ENCODE measurements around the gene SCAPER.

SCAPER gene

DNA sequence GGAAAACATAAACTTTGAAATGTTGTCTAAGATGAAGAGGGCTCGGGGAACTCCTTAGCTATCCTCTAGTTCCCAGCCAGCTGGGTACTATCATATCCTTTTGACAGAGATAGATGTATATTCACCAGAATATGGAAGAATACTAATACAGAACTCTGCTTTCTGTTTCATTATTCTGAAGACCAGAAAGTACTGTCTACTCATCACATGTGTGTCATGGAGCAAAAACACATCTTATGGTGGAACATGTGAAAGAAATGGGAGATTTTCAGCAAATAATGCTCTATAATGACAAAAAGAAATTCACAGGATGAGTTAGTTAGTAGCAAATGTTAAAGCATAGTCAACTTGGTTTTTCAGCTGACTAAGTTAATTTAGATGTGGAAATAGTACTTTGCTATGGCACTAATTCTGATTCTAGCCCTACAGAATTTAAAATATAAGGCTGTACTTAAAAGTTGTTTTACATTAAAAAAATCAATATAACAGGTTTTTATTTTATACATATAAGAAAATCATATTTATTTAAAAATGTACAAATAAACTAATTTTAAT lies 552.0 kb downstream of the SCAPER start:
- TF ChIP-seq, protein P1, sequence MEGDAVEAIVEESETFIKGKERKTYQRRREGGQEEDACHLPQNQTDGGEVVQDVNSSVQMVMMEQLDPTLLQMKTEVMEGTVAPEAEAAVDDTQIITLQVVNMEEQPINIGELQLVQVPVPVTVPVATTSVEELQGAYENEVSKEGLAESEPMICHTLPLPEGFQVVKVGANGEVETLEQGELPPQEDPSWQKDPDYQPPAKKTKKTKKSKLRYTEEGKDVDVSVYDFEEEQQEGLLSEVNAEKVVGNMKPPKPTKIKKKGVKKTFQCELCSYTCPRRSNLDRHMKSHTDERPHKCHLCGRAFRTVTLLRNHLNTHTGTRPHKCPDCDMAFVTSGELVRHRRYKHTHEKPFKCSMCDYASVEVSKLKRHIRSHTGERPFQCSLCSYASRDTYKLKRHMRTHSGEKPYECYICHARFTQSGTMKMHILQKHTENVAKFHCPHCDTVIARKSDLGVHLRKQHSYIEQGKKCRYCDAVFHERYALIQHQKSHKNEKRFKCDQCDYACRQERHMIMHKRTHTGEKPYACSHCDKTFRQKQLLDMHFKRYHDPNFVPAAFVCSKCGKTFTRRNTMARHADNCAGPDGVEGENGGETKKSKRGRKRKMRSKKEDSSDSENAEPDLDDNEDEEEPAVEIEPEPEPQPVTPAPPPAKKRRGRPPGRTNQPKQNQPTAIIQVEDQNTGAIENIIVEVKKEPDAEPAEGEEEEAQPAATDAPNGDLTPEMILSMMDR (IDR thresholded peaks at IDR 0.05; ENCODE audit: low read depth, low read length, missing control alignments): no peak
- H3K4me3 ChIP-seq (ENCODE audit: low read depth, low read length): no peak overlapping the region
- no peak for DNase-seq (ENCODE audit: low read depth)

DNA sequence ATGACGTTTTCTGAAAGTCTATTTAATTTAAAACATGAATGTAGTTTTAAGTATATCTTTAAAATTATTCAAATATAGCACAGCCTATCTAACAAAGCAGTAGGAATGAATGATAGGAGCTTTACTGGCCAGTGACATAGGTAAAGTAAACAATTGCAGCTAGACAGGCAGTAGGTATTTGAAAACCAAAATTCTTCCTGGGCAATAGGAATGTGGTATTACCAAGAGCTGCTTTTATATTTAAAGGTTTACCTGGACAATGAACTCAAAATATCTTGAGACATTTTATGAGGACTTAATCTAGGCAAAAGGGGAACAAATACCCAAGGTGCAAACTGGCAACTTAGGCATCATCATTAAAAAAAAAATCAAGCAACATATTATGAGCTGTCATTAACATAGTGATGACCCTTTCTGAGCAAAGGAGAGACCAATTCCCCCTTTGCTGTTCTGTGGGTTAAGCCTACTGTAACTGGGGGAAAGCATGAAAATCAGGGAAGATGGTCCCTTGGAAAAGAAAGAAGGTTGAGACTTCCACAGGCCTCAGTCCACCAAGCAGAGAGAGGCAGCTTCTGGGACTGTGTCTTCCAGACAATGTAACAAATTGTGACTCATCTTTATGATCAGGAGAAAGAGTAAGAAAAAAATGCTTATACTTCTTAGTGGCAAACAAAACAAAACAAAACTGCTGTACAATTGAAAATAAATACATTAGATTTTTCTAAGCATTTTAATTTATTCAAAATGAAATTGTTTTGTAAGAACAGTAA lies 555.7 kb downstream of the SCAPER start:
- TF ChIP-seq, protein P1 (IDR thresholded peaks at IDR 0.05; ENCODE audit: low read depth, low read length, missing control alignments): no peak
- no peak overlapping the region for H3K4me3 ChIP-seq (ENCODE audit: low read depth, low read length)
- no peak for DNase-seq (ENCODE audit: low read depth)

DNA sequence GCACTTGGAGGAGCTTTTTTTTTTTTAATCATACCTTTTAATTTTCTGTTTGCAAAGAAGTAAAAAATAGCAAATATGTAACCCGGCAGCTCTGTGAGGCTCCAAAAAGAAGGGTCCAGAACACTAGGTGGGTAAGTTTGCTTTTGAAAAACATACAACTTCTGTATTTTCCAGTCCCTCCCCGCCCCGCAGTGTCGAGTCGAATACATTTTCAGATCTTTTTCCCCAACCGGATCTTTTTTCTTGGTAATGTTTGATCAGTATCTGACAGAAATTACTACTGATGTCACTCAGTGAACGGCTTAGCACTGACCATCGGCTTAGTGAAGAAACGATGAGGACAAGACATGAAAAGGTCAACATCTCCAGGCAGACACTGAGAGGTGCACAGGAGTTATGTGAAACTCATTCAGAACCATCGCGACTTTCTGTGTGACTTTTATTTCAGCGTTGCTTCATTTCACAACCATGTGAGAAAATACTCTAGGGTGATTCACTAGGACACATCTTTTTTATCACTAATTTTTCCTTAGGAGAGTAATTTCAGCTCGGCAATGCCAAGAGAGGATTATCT lies 557.6 kb downstream of the SCAPER start:
- no peak overlapping the region for H3K4me3 ChIP-seq (ENCODE audit: low read depth, low read length)
- TF ChIP-seq, protein P1 (IDR thresholded peaks at IDR 0.05; ENCODE audit: low read depth, low read length, missing control alignments): no peak
- no peak for DNase-seq (ENCODE audit: low read depth)

DNA sequence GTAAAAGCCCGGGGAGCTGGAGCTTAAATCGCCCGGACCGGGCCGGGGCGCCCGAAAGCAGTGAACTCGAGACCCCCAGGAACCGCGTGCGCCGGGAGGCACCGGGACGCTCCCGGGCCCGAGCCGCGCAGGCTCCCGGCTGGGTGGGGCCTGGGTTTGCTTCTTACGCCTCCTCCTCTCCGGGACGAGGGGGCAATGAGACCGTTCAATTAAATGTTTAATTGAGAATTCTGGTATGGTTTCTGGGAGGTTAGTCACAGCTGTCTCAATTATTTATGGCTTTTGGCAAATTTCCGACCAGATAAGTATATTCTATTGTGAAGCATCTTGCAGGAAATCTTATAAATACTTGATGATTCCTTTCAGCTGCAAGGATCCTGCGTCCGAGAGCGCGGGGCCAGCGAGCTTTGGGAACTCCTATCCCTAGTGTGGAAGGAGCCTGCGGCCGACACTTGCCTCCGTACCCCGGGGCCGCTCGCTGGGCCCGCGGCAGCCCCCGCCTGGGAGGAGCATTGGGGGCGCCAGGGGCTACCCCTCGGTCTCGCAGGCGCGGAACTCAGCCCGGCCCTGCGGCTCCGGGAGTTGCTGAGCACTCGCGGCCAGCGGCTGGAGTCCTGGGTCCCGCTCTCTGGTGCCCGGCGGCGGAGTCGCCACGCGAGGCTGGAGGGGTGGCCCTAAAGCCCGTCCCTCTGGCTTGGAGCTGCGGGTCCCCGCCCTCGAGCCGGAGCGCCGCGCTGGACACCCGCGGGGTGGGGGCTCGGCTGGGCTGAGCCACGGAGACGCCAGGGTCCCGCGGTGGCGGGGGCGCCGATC lies 558.3 kb downstream of the SCAPER start:
- no peak for DNase-seq (ENCODE audit: low read depth)
- TF ChIP-seq, protein P1 (IDR thresholded peaks at IDR 0.05; ENCODE audit: low read depth, low read length, missing control alignments): no peak
- peak overlapping the region; percentile 64 for H3K4me3 ChIP-seq (ENCODE audit: low read depth, low read length)

DNA sequence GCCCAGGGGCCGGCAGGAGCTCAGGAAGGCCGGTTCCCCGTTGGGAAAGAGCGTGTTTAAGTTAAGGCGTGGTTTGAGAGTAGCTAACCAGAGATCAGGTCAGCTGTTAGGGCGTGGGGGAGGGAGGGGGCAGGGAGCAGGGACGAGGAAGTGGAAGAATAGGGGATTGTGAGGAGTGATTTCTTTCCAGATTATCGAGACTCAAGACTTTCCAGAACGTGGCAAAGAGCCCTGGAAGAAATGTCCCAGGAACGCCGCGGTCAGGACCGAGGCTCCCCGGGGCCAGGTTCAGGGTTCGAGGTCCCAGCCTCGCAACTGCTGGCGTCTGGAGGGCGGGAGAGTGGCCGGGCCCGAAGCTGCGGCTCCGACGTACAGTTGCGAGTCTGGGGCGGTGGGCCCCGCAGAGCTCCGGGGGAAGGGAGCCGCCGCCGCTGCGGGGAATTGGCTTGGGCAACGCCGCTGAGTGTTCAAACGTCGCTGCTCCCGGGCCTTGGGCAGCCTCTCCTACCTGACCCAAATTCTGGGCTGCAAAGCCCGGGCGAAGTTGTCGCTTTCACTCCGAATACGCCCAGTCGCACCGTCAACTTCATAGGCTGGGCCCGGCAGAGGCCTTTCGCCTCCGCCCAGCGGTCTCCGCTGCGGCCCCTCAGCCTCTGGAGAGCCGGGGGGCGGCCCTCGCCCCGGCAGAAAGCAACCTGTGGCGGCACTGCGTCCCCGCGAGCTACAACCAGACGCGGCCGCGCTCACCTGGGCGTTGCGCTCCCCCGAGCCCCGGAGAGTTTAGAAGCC lies 559.1 kb downstream of the SCAPER start:
- H3K4me3 ChIP-seq (ENCODE audit: low read depth, low read length): peak overlapping the region; percentile 64
- TF ChIP-seq, protein P1 (IDR thresholded peaks at IDR 0.05; ENCODE audit: low read depth, low read length, missing control alignments): no peak
- no peak for DNase-seq (ENCODE audit: low read depth)

DNA sequence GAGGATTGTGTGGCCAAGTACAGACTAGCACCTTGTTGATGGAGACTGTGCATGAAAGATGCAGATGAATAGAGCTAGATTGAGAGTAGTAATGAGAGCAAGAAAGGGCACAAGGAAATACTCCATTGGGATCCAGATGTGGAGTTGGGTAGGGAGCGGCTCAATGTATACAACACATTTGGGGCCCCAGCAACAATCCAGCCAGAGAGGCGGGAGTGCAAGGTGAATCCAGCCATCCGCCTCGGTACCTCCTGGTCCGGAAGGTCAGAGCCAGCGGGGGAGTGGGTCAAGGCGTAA lies 559.6 kb downstream of the SCAPER start:
- no peak overlapping the region; the same call in 1 of the 2 replicates for H3K4me3 ChIP-seq (ENCODE audit: low read depth, low read length)
- no peak for DNase-seq (ENCODE audit: low read depth)
- TF ChIP-seq, protein P1 (IDR thresholded peaks at IDR 0.05; ENCODE audit: low read depth, low read length, missing control alignments): no peak

All from GM12864 (cell line).